HUES64 (cell line): Measurements from ENCODE around the gene CACNA2D2.
"Not testable (repeated sequence)": the region's sequence is repeated elsewhere in the genome, so short reads cannot be mapped to it uniquely, and the experiment has no call there.

Experiments used
- H3K27ac ChIP-seq: 2 replicates; pipeline ENCODE4 v1.7.0; 2013; ENCODE audit warnings: low read depth, low read length, inconsistent platforms
- H3K27me3 ChIP-seq: 2 replicates; pipeline ENCODE4 v1.6.1; 2013; ENCODE audit warnings: mild to moderate bottlenecking, low read length; ENCODE audit not compliant: insufficient read depth
- H3K36me3 ChIP-seq: 2 replicates; pipeline ENCODE4 v1.6.1; 2013; ENCODE audit warnings: mild to moderate bottlenecking, low read length; ENCODE audit not compliant: insufficient read depth
- H3K4me1 ChIP-seq: 2 replicates; pipeline ENCODE4 v1.6.1; 2013; ENCODE audit warnings: mild to moderate bottlenecking, low read length, moderate library complexity; ENCODE audit not compliant: insufficient read depth
- H3K4me3 ChIP-seq: 2 replicates; pipeline ENCODE4 v1.5.1; 2013; ENCODE audit warnings: mild to moderate bottlenecking, low read length, moderate library complexity
- H3K9ac ChIP-seq: 2 replicates; pipeline ENCODE4 v1.6.1; 2013; ENCODE audit warnings: mild to moderate bottlenecking, low read depth, low read length
- H3K9me3 ChIP-seq: 2 replicates; pipeline ENCODE4 v1.6.1; 2013; ENCODE audit warnings: low read depth, low read length; ENCODE audit not compliant: insufficient read depth
- WGBS: fragments of 150-250, 120-280 bp; methylation state at CpG from one replicate; pipeline ENCODE4 v1.1.7; 2013; ENCODE audit warnings: missing lambda C conversion rate; 5-methylcytosine and 5-hydroxymethylcytosine counted together

CACNA2D2 gene

DNA sequence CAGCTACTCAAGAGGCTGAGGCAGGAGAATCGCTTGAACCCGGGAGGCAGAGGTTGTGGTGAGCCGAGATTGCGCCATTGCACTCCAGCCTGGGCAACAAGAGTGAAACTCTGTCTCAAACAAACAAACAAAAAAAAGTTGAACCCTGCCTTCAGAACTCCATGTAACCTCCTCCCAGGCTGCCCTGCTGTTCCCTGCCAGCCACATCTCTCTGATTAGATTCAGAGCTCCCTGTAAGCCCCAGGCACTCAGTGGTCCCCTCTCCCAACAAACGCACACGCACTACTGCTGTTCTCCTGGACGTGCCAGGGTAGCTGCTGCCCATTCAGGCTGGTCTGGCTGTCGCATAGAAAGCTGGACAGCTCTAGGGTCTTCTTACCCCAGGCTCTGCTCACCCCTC is 9.5 kb upstream of the CACNA2D2 start:
- not testable (repeated sequence) for H3K9me3 ChIP-seq, H3K4me3 ChIP-seq, H3K27ac ChIP-seq, H3K27me3 ChIP-seq, H3K36me3 ChIP-seq, H3K9ac ChIP-seq
- peaks cover 27% of the 10 kb centered on the region for H3K4me1 ChIP-seq
- WGBS: 93% methylated on average over 8 of the region's 8 CpGs

DNA sequence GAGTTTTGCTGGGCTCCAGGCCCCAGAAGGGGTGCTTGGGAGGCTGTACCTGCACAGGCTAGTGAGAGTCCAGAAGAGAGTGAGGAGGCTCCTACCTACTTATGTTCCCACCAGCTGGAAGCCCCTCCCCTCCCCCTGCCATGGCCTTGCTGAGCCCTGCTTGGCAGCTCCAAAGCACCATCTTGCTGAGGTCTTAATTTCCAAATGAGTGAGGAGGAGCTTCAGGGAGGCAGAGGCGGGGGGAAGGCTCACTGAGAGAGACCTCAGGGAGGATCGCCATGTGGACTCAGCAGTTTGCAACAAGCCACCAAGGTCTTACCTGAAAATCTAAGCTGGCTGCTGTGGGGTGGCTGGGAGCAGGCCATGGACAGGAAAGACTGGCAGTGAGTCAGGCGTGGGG is 8.7 kb upstream of the CACNA2D2 start:
- H3K36me3 ChIP-seq: no peaks in the 10 kb centered on the region
- WGBS: 78% methylated on average over 3 of the region's 3 CpGs
- no peak overlapping the region for H3K4me3 ChIP-seq
- H3K9ac ChIP-seq: no peak overlapping the region
- H3K27ac ChIP-seq: no peak overlapping the region
- H3K4me1 ChIP-seq: peaks cover 20% of the 10 kb centered on the region
- no peaks in the 10 kb centered on the region for H3K27me3 ChIP-seq
- H3K9me3 ChIP-seq: no peaks in the 10 kb centered on the region

DNA sequence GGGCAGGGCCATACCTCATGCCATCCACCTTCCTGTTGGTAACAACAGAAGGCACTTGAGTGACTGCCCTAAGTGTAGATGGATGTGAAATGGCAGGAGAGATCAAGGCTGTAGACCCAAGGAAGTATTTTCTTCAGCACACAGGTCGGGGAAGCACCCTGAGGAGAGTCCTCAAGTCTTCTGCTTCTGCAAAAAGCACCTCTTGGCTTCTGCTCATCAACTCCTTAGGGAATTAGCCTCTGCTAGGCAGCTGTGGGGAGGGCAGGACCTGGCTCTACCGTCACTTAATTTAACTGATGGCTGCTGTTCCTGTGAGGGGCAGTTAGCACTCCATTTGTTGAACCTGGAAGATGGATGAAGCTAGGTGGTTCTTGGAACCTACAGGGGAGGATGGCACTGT is 6.9 kb upstream of the CACNA2D2 start:
- peaks cover 3% of the 10 kb centered on the region; the same call in 1 of the 2 replicates for H3K27me3 ChIP-seq
- H3K9me3 ChIP-seq: no peaks in the 10 kb centered on the region
- no peak overlapping the region for H3K9ac ChIP-seq
- no peak overlapping the region for H3K27ac ChIP-seq
- H3K4me3 ChIP-seq: no peak overlapping the region
- no peaks in the 10 kb centered on the region for H3K36me3 ChIP-seq
- peaks cover 5% of the 10 kb centered on the region; the same call in 1 of the 2 replicates for H3K4me1 ChIP-seq
- WGBS: 84% methylated on average over 2 of the region's 2 CpGs

GRCh38 chr3:50509715-50510114 is 6.3 kb upstream of the CACNA2D2 start:
- Histone ChIP-seq H3K9ac (no peak overlapping the region), H3K9me3 (no peaks in the 10 kb centered on the region), H3K36me3 (no peaks in the 10 kb centered on the region), H3K27ac (no peak overlapping the region), H3K4me1 (no peaks in the 10 kb centered on the region), H3K4me3 (no peak overlapping the region), H3K27me3 (peaks cover 9% of the 10 kb centered on the region)
- 62% methylated on average over 5 of the region's 5 CpGs for WGBS

DNA sequence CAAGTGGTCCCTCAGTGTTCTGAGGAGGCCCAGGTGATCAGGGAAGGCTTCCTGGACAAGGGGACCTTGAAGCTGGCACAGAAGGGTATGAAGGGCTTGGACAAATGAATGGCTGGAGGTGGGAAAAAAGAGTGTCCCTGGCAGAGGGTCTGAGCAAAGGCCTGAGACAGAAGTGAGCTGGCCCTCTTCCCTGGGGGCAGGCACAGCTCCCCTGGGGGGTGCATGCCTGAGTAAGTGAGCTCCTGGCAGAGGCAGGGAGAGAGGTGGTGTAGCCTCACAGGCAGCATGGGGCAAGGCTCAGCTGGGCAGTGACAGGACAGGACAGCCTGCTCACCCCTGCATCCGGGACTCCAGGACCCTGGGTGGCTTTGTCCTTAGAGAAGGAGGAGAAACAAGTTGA is 5.4 kb upstream of the CACNA2D2 start:
- H3K27me3 ChIP-seq: peaks cover 18% of the 10 kb centered on the region
- no peaks in the 10 kb centered on the region for H3K9me3 ChIP-seq
- no peak overlapping the region for H3K4me3 ChIP-seq
- no peak overlapping the region for H3K27ac ChIP-seq
- no peak overlapping the region for H3K9ac ChIP-seq
- 67% methylated on average over 1 of the region's 1 CpG for WGBS
- H3K4me1 ChIP-seq: no peaks in the 10 kb centered on the region
- no peaks in the 10 kb centered on the region for H3K36me3 ChIP-seq

- 84% methylated on average over 4 of the region's 4 CpGs for WGBS
Measured at GRCh38 chr3:50506169-50506568, 2.7 kb upstream of the CACNA2D2 start.

DNA sequence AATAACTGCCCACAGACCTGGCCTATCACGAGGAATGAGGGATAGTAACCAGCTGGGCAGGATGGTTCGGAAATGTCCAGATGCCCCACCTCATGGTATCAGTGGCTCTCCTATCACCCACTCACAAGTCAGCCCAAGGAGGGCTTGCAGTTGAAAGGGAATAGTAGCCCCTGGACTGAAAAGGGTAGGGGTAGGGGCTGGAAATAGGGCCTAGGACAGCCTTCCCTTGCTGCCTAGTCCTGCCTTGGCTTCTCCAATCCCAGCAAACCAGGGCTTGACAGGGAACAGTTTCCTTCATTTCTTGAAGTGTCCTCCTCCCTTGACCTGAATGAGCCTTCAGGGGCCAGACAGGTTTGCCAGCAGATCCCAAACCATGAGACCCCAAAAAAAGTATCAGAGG is 1.2 kb upstream of the CACNA2D2 start:
- peaks cover 3% of the 10 kb centered on the region; the same call in 1 of the 2 replicates for H3K4me1 ChIP-seq
- no peak overlapping the region for H3K27ac ChIP-seq
- no peaks in the 10 kb centered on the region for H3K9me3 ChIP-seq
- H3K36me3 ChIP-seq: no peaks in the 10 kb centered on the region
- H3K27me3 ChIP-seq: peaks cover 42% of the 10 kb centered on the region
- 95% methylated on average over 2 of the region's 2 CpGs for WGBS
- no peak overlapping the region for H3K9ac ChIP-seq
- H3K4me3 ChIP-seq: no peak overlapping the region

More at GRCh38 chr3:50506169-50506568, 2.7 kb upstream of the CACNA2D2 start:
- Histone ChIP-seq H3K4me3 (no peak overlapping the region), H3K27ac (no peak overlapping the region), H3K4me1 (peaks cover 3% of the 10 kb centered on the region; the same call in 1 of the 2 replicates), H3K36me3 (no peaks in the 10 kb centered on the region), H3K9ac (no peak overlapping the region), H3K27me3 (peaks cover 37% of the 10 kb centered on the region), H3K9me3 (no peaks in the 10 kb centered on the region)

- peaks cover 7% of the 10 kb centered on the region for H3K4me1 ChIP-seq
Measured at GRCh38 chr3:50502584-50503423, 630 bp downstream of the CACNA2D2 start.

DNA sequence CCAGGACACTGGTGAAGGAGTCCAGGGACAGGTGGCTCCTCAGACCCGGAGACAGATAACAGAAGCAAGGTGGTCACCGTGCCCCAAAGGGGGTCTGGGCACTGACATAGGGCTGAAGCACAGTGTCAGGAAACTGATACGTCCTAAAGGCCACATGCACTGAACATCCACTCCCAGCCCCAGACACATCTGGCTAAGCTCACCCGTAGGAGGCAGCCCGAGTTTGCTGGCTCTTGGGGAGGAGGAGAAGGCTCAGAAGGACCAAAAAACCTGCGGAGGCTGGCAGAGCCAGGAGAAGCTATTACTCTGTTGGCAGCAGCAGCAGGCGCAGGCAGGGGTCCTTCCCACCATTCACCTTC is 1.2 kb downstream of the CACNA2D2 start:
- peak overlapping the region; percentile 66 for H3K4me3 ChIP-seq
- no peak overlapping the region; the same call in 1 of the 2 replicates for H3K9ac ChIP-seq
- WGBS: 55% methylated on average over 7 of the region's 7 CpGs
- peaks cover 12% of the 10 kb centered on the region for H3K4me1 ChIP-seq
- H3K36me3 ChIP-seq: no peaks in the 10 kb centered on the region
- no peaks in the 10 kb centered on the region for H3K9me3 ChIP-seq
- peaks cover 42% of the 10 kb centered on the region for H3K27me3 ChIP-seq
- no peak overlapping the region for H3K27ac ChIP-seq

More at GRCh38 chr3:50502584-50503423, 630 bp downstream of the CACNA2D2 start:
- peak overlapping the region; percentile 66 for H3K4me3 ChIP-seq
- peaks cover 42% of the 10 kb centered on the region for H3K27me3 ChIP-seq
- H3K9ac ChIP-seq: peak overlapping the region; percentile 52; the same call in 1 of the 2 replicates
- 2% methylated on average over 79 of the region's 79 CpGs for WGBS
- no peaks in the 10 kb centered on the region for H3K9me3 ChIP-seq
- no peaks in the 10 kb centered on the region for H3K36me3 ChIP-seq
- no peak overlapping the region for H3K27ac ChIP-seq

DNA sequence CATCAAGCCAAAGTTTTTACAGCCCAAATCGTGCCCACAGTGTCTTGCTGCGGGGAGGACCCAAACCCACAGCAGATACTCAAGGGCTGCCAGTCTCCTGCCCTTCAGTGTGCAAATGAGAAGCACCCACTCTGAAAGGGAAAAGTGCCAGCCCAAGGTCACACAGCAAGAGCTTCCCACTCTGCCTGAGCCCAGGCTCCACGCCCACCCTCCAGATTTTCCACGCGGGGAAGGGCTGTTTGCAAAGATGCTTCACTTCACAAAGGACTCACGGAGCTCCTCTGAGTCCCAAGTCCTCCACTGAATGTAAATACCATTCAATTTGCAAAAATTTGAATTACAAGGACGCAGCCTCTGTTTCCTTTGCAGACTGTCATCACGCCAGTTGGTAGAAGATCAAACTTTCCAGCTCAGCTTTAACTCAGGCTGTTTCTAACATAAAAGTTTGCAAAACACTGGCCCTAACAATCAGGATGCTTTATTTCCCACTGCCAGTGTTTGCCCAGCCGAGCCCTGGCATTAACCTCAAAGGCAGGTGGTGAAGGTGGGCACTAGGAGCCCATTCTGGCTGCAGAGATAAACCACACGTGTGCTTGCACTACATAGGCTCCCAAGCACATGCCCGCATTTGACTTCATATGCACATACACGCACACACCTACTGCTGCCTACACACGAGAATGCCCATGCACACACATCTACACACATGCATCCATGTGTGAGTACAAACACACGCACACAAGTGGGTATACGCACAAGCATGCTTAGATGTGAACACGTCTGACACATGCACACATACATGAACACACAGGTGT is 7.6 kb downstream of the CACNA2D2 start:
- no peaks in the 10 kb centered on the region for H3K9me3 ChIP-seq
- no peaks in the 10 kb centered on the region for H3K36me3 ChIP-seq
- no peak overlapping the region; the same call in 1 of the 2 replicates for H3K27ac ChIP-seq
- H3K4me1 ChIP-seq: peaks cover 34% of the 10 kb centered on the region
- H3K4me3 ChIP-seq: no peak overlapping the region; the same call in 1 of the 2 replicates
- 43% methylated on average over 16 of the region's 16 CpGs for WGBS
- H3K27me3 ChIP-seq: peaks cover 1% of the 10 kb centered on the region
- no peak overlapping the region for H3K9ac ChIP-seq

DNA sequence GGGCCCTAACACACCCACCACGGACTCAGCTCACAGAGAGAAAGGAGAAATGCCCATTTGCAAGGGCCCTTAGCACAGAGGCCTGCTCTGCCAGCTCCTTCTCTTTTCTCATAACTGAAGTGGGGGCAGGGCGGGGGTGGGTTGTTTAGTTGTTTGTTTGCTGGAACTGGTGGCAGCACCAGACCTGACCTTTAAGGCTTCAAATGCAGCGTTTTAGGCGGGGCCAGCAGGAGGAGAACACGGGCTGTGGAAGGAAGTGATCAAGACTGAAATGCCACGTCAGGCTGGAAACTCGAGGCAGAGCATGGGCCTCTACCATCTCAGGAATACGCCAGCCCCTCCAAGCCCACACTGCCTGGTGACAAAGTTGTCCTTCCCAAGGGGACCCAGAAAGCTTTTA is 9.3 kb downstream of the CACNA2D2 start:
- peaks cover 38% of the 10 kb centered on the region for H3K4me1 ChIP-seq
- no peak overlapping the region for H3K9ac ChIP-seq
- no peak overlapping the region for H3K27ac ChIP-seq
- no peaks in the 10 kb centered on the region for H3K36me3 ChIP-seq
- no peaks in the 10 kb centered on the region; the same call in 1 of the 2 replicates for H3K27me3 ChIP-seq
- no peak overlapping the region for H3K4me3 ChIP-seq
- H3K9me3 ChIP-seq: no peaks in the 10 kb centered on the region
- WGBS: 85% methylated on average over 8 of the region's 8 CpGs
